G401 (cell line): ENCODE measurements around the gene AEN. TPM values are rescaled to one million over a fixed set of nuclear protein-coding genes. Genes with fewer than 3 reads are reported as not detected.

ENCODE experiments used
- DNase-seq: peaks from one replicate; pipeline ENCODE4 v3.0.0-alpha.2; 2015; ENCODE audit warnings: low spot score
- in situ Hi-C: cut with HindIII; loops from 2 replicates; pipeline ENCODE4 v1.10.0; 2016; ENCODE audit warnings: low sequenced_read_pairs, mixed read lengths
- total RNA-seq: library from RNA; depleted of rRNA; stranded (reverse); fragments of >200 nt; shearing (Covaris generic); gene quantifications from 2 replicates; pipeline ENCODE4 v1.2.3, GENCODE V29; 2014; rRNA removed

AEN gene
- total RNA-seq, 1 experiment from 2014 or later: 148 TPM

- in situ Hi-C loops: no loop called here
- no peak for DNase-seq
These were observed 37.2 kb downstream of the AEN start for GRCh38 chr15:88658070-88658965.

- in situ Hi-C loops: no loop called here
These were observed 38.1 kb downstream of the AEN start for GRCh38 chr15:88658972-88659931.

GRCh38 chr15:88661041-88661700, 40.0 kb downstream of the AEN start:
- in situ Hi-C loops: no loop called here
- DNase-seq: no peak

More at GRCh38 chr15:88658972-88659931, 38.1 kb downstream of the AEN start:
- no peak for DNase-seq

- in situ Hi-C loops: no loop called here
- no peak for DNase-seq
These were observed 40.8 kb downstream of the AEN start for GRCh38 chr15:88661761-88662556.

- in situ Hi-C loops: no loop called here
- DNase-seq: no peak
These were observed 42.0 kb downstream of the AEN start for GRCh38 chr15:88663141-88663621.

GRCh38 chr15:88664151-88664778, 43.1 kb downstream of the AEN start:
- in situ Hi-C loops: no loop called here
- peak; percentile 66 for DNase-seq

- no peak for DNase-seq
- in situ Hi-C loops: no loop called here
These were observed 53.5 kb downstream of the AEN start for GRCh38 chr15:88674661-88675060.

GRCh38 chr15:88678755-88679154, 57.6 kb downstream of the AEN start:
- in situ Hi-C loops: no loop called here

GRCh38 chr15:88680241-88681001, 59.3 kb downstream of the AEN start:
- no peak for DNase-seq
- in situ Hi-C loops: no loop called here

More at GRCh38 chr15:88678755-88679154, 57.6 kb downstream of the AEN start:
- no peak for DNase-seq

- in situ Hi-C loops: no loop called here
These were observed 60.6 kb downstream of the AEN start for GRCh38 chr15:88681610-88682221.

More at GRCh38 chr15:88681610-88682221, 60.6 kb downstream of the AEN start:
- DNase-seq: no peak

Other genes starting within 250 kb of the AEN start
- gene MRPL46, start 154.0 kb upstream of the AEN start, total RNA-seq: 54.4 and 61.8 TPM in 2 replicates
- 63.9 and 88.1 TPM in 2 replicates for gene MRPS11, start 153.6 kb upstream of the AEN start, total RNA-seq
- 2.1 and 4.2 TPM in 2 replicates for gene DET1, start 74.7 kb upstream of the AEN start, total RNA-seq
- 6.6 and 12.5 TPM in 2 replicates for gene ISG20, start 17.7 kb downstream of the AEN start, total RNA-seq
- 0.68 TPM in 1 of 2 replicates, not detected in the other for gene ACAN, start 182.1 kb downstream of the AEN start, total RNA-seq